OCI-LY3 (cell line): Measurements from ENCODE around the gene CATSPERZ.

ENCODE experiments used
- H2AFZ ChIP-seq: fragments of 200-600, 300-600 bp; shearing (Covaris generic); 2 replicates; pipeline ENCODE4 v1.6.0; 2014; ENCODE audit warnings: antibody characterized with exemption, low read depth, low read length
- H3K27ac ChIP-seq: fragments of 200-600, 300-600 bp; sonication (generic); 2 replicates; pipeline ENCODE4 v1.5.1; 2014; ENCODE audit warnings: mild to moderate bottlenecking, low read length, moderate library complexity, mixed read lengths
- H3K27me3 ChIP-seq: fragments of 200-600, 300-600 bp; sonication (generic); 2 replicates; pipeline ENCODE4 v1.6.1; 2014; ENCODE audit warnings: low read depth, low read length, mixed read lengths
- H3K36me3 ChIP-seq: fragments of 200-600, 300-600 bp; sonication (generic); replicated peaks from 2 replicates; pipeline ENCODE3; 2014; ENCODE audit warnings: low read depth, low read length, mixed read lengths
- H3K4me1 ChIP-seq: fragments of 300-600, 200-600 bp; sonication (generic); 2 replicates; pipeline ENCODE4 v1.6.1; 2014; ENCODE audit warnings: low read length, mixed read lengths
- H3K4me2 ChIP-seq: fragments of 200-600, 300-600 bp; sonication (generic); 2 replicates; pipeline ENCODE4 v1.6.1; 2014; ENCODE audit warnings: low read length, mixed read lengths
- H3K4me3 ChIP-seq: fragments of 300-600, 200-600 bp; sonication (generic); 2 replicates; pipeline ENCODE4 v1.5.1; 2014; ENCODE audit warnings: antibody characterized with exemption, mild to moderate bottlenecking, low read length, moderate library complexity
- H3K79me2 ChIP-seq: fragments of 300-600, 200-600 bp; shearing (Covaris generic); 2 replicates; pipeline ENCODE4 v1.6.1; 2014; ENCODE audit warnings: mild to moderate bottlenecking, low read length, mixed read lengths
- H3K9ac ChIP-seq: fragments of 300-600, 200-600 bp; shearing (Covaris generic); 2 replicates; pipeline ENCODE4 v1.6.0; 2014; ENCODE audit warnings: mild to moderate bottlenecking, low read length, moderate library complexity
- H3K9me3 ChIP-seq: fragments of 200-600, 300-600 bp; shearing (Covaris generic); 2 replicates; pipeline ENCODE4 v1.6.1; 2014; ENCODE audit warnings: low read length, mixed read lengths; ENCODE audit not compliant: insufficient read depth
- H4K20me1 ChIP-seq: fragments of 200-600, 300-600 bp; sonication (generic); 2 replicates; pipeline ENCODE4 v1.6.1; 2016; ENCODE audit warnings: low read length, mixed read lengths; ENCODE audit not compliant: insufficient read depth
- EZH2phosphoT487 ChIP-seq: fragments of 200-600 bp; shearing (Covaris generic); IDR thresholded peaks from 2 replicates; pipeline ENCODE4 v1.6.1; 2018; ENCODE audit warnings: antibody characterized with exemption, mixed run types, low read depth
- TF ChIP-seq, protein P1 (sequence below): fragments of 200-600, 300-600 bp; sonication (generic); IDR thresholded peaks from 2 replicates; pipeline ENCODE4 v1.5.1; 2014; ENCODE audit warnings: antibody characterized with exemption, low read length, low read depth

CATSPERZ gene

GRCh38 chr11:64339754-64340408, 39.7 kb downstream of the CATSPERZ start, which contains the start of gene CCDC88B:
CCDC88B (plus strand) TSS chr11:64340204; CDS start chr11:64340267, 63 bp downstream.
- H3K4me1 ChIP-seq = peaks cover 50% of the 10 kb centered on the region
- H3K79me2 ChIP-seq = peaks cover 22% of the 10 kb centered on the region
- no peak within 1 kb of the TSS for H2AFZ ChIP-seq
- H3K4me3 ChIP-seq = peak within 1 kb of the TSS; percentile 83
- H3K4me2 ChIP-seq = peak within 1 kb of the TSS; percentile 97
- H3K9me3 ChIP-seq = no peaks in the 10 kb centered on the region
- peak within 1 kb of the TSS; percentile 97 for H3K9ac ChIP-seq
- no peaks in the 10 kb centered on the region for H3K27me3 ChIP-seq
- no peak for TF ChIP-seq EZH2phosphoT487
- H3K27ac ChIP-seq = peak within 1 kb of the TSS; percentile 85
- H3K36me3 ChIP-seq = peaks cover 49% of the 10 kb centered on the region
- H4K20me1 ChIP-seq = peaks cover 16% of the 10 kb centered on the region

DNA sequence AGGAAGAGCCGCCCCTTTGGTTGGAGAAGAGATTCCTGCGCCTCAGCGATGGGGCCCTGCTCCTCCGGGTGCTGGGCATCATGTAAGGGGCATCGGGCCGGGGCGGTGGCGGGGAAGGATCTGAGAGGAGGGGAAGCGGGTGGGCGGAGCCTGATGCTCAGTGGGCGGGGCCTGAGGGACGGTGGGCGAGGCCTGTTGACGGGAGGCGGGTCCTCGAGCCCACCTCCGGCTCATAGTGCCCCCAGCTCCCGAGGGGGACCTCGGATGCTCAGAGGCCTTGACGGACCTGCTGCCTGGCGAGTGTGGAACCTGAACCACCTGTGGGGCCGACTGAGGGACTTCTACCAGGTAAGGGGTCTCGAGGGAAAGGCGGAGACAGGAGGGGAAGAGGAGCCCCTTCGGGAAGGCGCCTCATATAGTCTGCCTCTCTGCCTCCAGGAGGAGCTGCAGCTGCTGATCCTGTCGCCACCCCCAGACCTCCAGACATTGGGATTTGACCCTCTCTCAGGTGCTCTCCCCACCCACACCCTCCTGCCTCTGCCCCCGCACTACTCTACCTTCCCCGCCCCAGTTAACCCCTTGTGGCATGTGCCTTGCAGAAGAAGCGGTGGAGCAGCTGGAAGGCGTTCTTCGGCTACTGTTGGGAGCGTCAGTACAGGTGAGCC, 40.6 kb downstream of the CATSPERZ start:
- Histone ChIP-seq H3K79me2 (peaks cover 22% of the 10 kb centered on the region), H3K27ac (peak overlapping the region; percentile 85), H3K4me1 (peaks cover 42% of the 10 kb centered on the region), H3K9me3 (no peaks in the 10 kb centered on the region), H3K27me3 (no peaks in the 10 kb centered on the region), H3K4me2 (peak overlapping the region; percentile 97), H3K4me3 (peak overlapping the region; percentile 83), H3K9ac (peak overlapping the region; percentile 97), H3K36me3 (peaks cover 55% of the 10 kb centered on the region), H2AFZ (no peak overlapping the region), H4K20me1 (peaks cover 16% of the 10 kb centered on the region)
- TF ChIP-seq EZH2phosphoT487 = no peak
- TF ChIP-seq, protein P1, sequence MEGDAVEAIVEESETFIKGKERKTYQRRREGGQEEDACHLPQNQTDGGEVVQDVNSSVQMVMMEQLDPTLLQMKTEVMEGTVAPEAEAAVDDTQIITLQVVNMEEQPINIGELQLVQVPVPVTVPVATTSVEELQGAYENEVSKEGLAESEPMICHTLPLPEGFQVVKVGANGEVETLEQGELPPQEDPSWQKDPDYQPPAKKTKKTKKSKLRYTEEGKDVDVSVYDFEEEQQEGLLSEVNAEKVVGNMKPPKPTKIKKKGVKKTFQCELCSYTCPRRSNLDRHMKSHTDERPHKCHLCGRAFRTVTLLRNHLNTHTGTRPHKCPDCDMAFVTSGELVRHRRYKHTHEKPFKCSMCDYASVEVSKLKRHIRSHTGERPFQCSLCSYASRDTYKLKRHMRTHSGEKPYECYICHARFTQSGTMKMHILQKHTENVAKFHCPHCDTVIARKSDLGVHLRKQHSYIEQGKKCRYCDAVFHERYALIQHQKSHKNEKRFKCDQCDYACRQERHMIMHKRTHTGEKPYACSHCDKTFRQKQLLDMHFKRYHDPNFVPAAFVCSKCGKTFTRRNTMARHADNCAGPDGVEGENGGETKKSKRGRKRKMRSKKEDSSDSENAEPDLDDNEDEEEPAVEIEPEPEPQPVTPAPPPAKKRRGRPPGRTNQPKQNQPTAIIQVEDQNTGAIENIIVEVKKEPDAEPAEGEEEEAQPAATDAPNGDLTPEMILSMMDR = no peak

DNA sequence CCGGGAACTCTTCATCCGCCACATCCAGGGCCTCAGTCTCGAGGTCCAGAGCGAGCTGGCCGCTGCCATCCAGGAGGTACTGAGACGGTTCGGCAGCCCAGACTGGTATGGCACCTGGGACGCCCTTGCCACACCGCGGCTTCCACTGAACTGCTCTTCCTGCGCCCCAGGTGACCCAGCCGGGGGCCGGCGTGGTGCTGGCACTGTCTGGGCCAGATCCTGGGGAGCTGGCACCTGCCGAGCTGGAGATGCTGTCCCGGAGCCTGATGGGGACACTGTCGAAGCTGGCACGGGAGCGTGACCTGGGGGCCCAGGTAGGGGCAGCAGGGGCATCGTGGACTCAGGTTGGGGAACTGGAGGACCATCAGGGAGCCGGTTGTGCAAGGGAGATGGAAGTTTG, 41.3 kb downstream of the CATSPERZ start:
- Histone ChIP-seq H3K4me3 (peak overlapping the region; percentile 83; the same call in 1 of the 2 replicates), H3K27ac (no peak overlapping the region), H3K9ac (no peak overlapping the region), H3K4me2 (peak overlapping the region; percentile 97), H3K27me3 (no peaks in the 10 kb centered on the region), H3K9me3 (no peaks in the 10 kb centered on the region), H3K4me1 (peaks cover 37% of the 10 kb centered on the region), H3K36me3 (peaks cover 56% of the 10 kb centered on the region), H4K20me1 (peaks cover 16% of the 10 kb centered on the region), H2AFZ (no peak overlapping the region), H3K79me2 (peaks cover 22% of the 10 kb centered on the region)
- TF ChIP-seq EZH2phosphoT487 = no peak
- TF ChIP-seq, protein P1 = no peak

GRCh38 chr11:64341851-64342791, 42.0 kb downstream of the CATSPERZ start:
- TF ChIP-seq EZH2phosphoT487 = no peak
- TF ChIP-seq, protein P1 = no peak
- no peaks in the 10 kb centered on the region for H3K9me3 ChIP-seq
- peaks cover 17% of the 10 kb centered on the region for H4K20me1 ChIP-seq
- no peak overlapping the region for H3K27ac ChIP-seq
- peaks cover 37% of the 10 kb centered on the region for H3K4me1 ChIP-seq
- peaks cover 22% of the 10 kb centered on the region for H3K79me2 ChIP-seq
- no peak overlapping the region for H2AFZ ChIP-seq
- no peak overlapping the region for H3K9ac ChIP-seq
- no peaks in the 10 kb centered on the region for H3K27me3 ChIP-seq
- peak overlapping the region; percentile 38; the same call in 1 of the 2 replicates for H3K4me3 ChIP-seq
- H3K4me2 ChIP-seq = peak overlapping the region; percentile 20
- peaks cover 59% of the 10 kb centered on the region for H3K36me3 ChIP-seq
